ENCODE measurements around the gene GIMAP1. TPM values are rescaled to one million over a fixed set of nuclear protein-coding genes. Genes with fewer than 3 reads are reported as not detected.
A peak's percentile ranks its signal among the peaks of the same experiment; 100 is the strongest.
"Not testable (repeated sequence)": the region's sequence is repeated elsewhere in the genome, so short reads cannot be mapped to it uniquely, and the experiment has no call there.

Gene GIMAP1
- total RNA-seq: 18.8 TPM
- long read RNA-seq, full-length matches to known transcripts: 37 of 38 reads
- long read RNA-seq, partial matches to known transcripts: 0 of 38 reads
- long read RNA-seq, other reads (novel, unspliced or antisense): 1 of 38 reads

- Histone ChIP-seq H3K27ac (peak within 1 kb of the TSS; percentile 85), H3K27me3 (ENCODE audit: low read depth) (no peaks in the 10 kb centered on the region), H3K9me3 (peaks cover 10% of the 10 kb centered on the region), H3K4me1 (peaks cover 22% of the 10 kb centered on the region), H3K4me3 (peak within 1 kb of the TSS; percentile 67), H3K36me3 (peaks cover 21% of the 10 kb centered on the region)
- ATAC-seq (peak; percentile 82 to 86), DNase-seq (no peak)
- TF ChIP-seq CTCF (IDR thresholded peaks at IDR 0.05): no peak
- intact Hi-C loops (cut with DNase I): no loop called here
Measured at GRCh38 chr7:150716368-150716767, at the start of gene GIMAP1. Gene GIMAP1, plus strand, starts transcription at chr7:150716613. Its CDS starts 2,435 bp downstream, at chr7:150719048.

GRCh38 chr7:150668472-150668911, 47.9 kb upstream of the GIMAP1 start:
- intact Hi-C loops (cut with DNase I): no loop called here
- H3K9me3 ChIP-seq: no peaks in the 10 kb centered on the region
- no peaks in the 10 kb centered on the region for H3K27me3 ChIP-seq (ENCODE audit: low read depth)
- peak; percentile 43 to 60 for ATAC-seq
- H3K36me3 ChIP-seq: no peaks in the 10 kb centered on the region
- no peak overlapping the region for H3K27ac ChIP-seq
- peaks cover 10% of the 10 kb centered on the region for H3K4me1 ChIP-seq
- no peak for TF ChIP-seq CTCF (IDR thresholded peaks at IDR 0.05)
- no peak for DNase-seq
- no peak overlapping the region for H3K4me3 ChIP-seq

GRCh38 chr7:150668977-150669376, 47.4 kb upstream of the GIMAP1 start:
- no peak for TF ChIP-seq CTCF (IDR thresholded peaks at IDR 0.05)
- Histone ChIP-seq H3K27me3 (ENCODE audit: low read depth) (no peaks in the 10 kb centered on the region), H3K4me1 (peaks cover 10% of the 10 kb centered on the region), H3K36me3 (no peaks in the 10 kb centered on the region), H3K27ac (no peak overlapping the region), H3K4me3 (no peak overlapping the region), H3K9me3 (no peaks in the 10 kb centered on the region)
- DNase-seq (no peak), ATAC-seq (no peak)
- intact Hi-C loops (cut with DNase I): no loop called here

GRCh38 chr7:150671798-150672585, 44.4 kb upstream of the GIMAP1 start:
- intact Hi-C loops (cut with DNase I); DNase-seq: not testable (repeated sequence)

GRCh38 chr7:150675714-150676113, 40.7 kb upstream of the GIMAP1 start:
- ATAC-seq: no peak
- intact Hi-C loops (cut with DNase I): no loop called here
- no peak for TF ChIP-seq CTCF (IDR thresholded peaks at IDR 0.05)
- no peak for DNase-seq
- no peaks in the 10 kb centered on the region for H3K36me3 ChIP-seq
- H3K4me1 ChIP-seq: peaks cover 20% of the 10 kb centered on the region
- H3K4me3 ChIP-seq: no peak overlapping the region
- H3K9me3 ChIP-seq: no peaks in the 10 kb centered on the region
- no peaks in the 10 kb centered on the region for H3K27me3 ChIP-seq (ENCODE audit: low read depth)
- H3K27ac ChIP-seq: peak overlapping the region; percentile 37

More at GRCh38 chr7:150671798-150672585, 44.4 kb upstream of the GIMAP1 start:
- H3K36me3 ChIP-seq; H3K4me3 ChIP-seq; H3K27me3 ChIP-seq (ENCODE audit: low read depth); H3K27ac ChIP-seq; H3K9me3 ChIP-seq; ATAC-seq: not testable (repeated sequence)
- peaks cover 11% of the 10 kb centered on the region for H3K4me1 ChIP-seq

GRCh38 chr7:150676276-150676675, 40.1 kb upstream of the GIMAP1 start:
- peak overlapping the region; percentile 37 for H3K27ac ChIP-seq
- H3K27me3 ChIP-seq (ENCODE audit: low read depth); intact Hi-C loops (cut with DNase I); ATAC-seq; H3K9me3 ChIP-seq; H3K4me3 ChIP-seq; H3K36me3 ChIP-seq; DNase-seq: not testable (repeated sequence)
- H3K4me1 ChIP-seq: peaks cover 20% of the 10 kb centered on the region

- H3K4me3 ChIP-seq; DNase-seq; intact Hi-C loops (cut with DNase I); H3K36me3 ChIP-seq; H3K9me3 ChIP-seq; H3K27me3 ChIP-seq (ENCODE audit: low read depth): not testable (repeated sequence)
- Histone ChIP-seq H3K4me1 (peaks cover 20% of the 10 kb centered on the region), H3K27ac (peak overlapping the region; percentile 34)
- ATAC-seq: peak; percentile 29 to 63
Measured at GRCh38 chr7:150676854-150677253, 39.6 kb upstream of the GIMAP1 start.

GRCh38 chr7:150678601-150679000, 37.8 kb upstream of the GIMAP1 start:
- H3K27me3 ChIP-seq (ENCODE audit: low read depth); H3K36me3 ChIP-seq; ATAC-seq; H3K4me3 ChIP-seq; H3K27ac ChIP-seq; H3K9me3 ChIP-seq; intact Hi-C loops (cut with DNase I); DNase-seq: not testable (repeated sequence)
- H3K4me1 ChIP-seq: peaks cover 20% of the 10 kb centered on the region

GRCh38 chr7:150680364-150680763, 36.0 kb upstream of the GIMAP1 start:
- H3K27me3 ChIP-seq (ENCODE audit: low read depth); H3K9me3 ChIP-seq; DNase-seq; ATAC-seq; intact Hi-C loops (cut with DNase I); H3K4me3 ChIP-seq; H3K36me3 ChIP-seq; H3K27ac ChIP-seq: not testable (repeated sequence)
- H3K4me1 ChIP-seq: peaks cover 33% of the 10 kb centered on the region
